Measurements from ENCODE around the gene THADA.

Gene THADA

DNA sequence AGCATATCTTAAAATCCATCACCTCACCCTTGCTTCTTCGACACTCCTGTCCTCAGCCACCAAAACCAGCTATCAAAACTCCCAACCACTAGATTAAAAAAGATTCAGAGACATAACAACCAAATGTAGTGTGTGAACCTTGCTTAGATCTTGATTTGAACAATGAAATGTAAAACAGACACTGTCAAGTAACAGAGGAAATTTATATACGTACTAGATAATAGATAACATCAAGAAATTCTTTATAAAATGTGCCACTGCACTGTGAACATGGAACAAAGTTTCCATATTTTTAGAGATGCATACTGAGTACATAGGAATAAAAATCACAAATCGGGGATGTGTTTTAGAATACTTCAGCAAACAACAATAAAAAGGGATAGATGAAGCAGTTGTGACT lies 86.0 kb downstream of the THADA start:
- DNase-seq (ENCODE audit: low read depth in 2 of 2, low spot score in 1 of 2), result no peak

DNA sequence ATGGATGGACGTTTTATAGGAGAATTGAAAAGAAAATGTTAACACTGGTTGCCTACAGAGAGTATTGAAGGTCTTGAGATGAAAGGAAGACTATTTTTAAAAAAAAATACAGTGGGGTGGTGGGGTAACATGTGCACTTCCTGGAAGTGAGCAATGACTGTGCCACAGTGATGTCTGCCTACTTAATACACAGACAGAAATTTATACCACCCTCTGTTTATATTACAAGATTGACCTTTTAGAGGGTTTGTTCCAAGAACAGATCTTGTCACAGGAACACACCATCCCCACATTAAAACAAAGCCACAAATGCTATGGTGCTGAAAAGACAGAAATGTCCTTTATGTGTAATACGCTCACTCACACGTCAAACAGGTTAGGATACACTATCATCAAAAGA lies 87.6 kb downstream of the THADA start:
- no peak for DNase-seq (ENCODE audit: low read depth in 2 of 2, low spot score in 1 of 2)

DNA sequence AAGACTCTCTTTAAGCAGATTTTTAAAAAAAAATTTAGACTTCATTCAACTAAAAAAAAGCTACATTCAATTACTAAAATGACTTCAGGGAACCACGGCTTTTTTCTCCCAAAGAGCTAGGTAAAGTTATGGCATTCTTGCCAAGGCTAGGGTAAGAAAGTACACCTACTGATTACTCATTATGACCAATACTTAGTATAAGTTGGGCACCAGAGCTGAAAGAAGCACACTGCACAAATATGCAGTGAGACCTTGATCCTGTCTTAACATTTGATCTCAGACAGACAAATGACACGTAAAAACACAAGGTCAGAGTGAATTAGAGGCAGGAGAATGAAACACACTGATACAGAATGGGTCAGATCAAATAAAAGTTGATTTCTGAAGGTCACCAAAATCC lies 88.7 kb downstream of the THADA start:
- DNase-seq (ENCODE audit: low read depth in 2 of 2, low spot score in 1 of 2), result no peak

DNA sequence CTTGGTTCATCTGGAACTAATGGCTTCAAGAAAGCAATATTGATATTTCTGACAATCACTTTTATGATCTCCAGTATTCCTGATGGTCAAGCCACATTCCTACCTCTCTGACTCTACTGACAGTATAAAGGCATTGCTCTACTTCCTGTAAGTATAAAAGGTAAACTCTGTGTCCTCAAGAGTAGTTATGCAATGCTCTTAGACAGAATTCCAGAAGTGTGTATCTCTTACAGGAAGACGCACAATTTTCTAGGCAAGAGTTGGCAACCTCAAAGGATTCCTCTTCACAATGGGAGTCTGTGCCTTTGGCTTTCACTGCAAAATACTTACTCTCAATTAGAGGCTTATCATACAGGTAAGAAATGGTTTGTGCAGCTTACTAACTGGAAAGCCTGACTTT lies 100.1 kb downstream of the THADA start:
- no peak for DNase-seq (ENCODE audit: low read depth in 2 of 2, low spot score in 1 of 2)

DNA sequence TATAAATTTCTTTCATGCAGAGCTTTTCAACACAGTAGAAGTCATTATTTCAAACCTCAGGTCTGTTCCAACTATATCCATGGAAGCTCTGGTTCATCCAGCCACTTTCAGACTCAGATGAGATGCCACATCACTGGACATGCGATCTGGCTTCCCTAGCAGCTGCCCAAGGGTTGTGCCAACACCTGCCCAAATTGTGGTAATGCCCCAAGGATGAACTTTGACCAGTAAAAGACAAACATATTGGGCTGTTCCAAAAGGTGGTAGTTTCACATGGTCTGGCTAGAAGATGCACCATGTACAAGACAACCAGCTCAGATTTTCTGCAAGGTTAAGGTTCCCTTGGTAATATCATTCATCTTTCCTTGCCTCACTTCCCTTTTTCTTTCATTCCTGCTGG lies 101.9 kb downstream of the THADA start:
- DNase-seq (ENCODE audit: low read depth in 2 of 2, low spot score in 1 of 2), result no peak

DNA sequence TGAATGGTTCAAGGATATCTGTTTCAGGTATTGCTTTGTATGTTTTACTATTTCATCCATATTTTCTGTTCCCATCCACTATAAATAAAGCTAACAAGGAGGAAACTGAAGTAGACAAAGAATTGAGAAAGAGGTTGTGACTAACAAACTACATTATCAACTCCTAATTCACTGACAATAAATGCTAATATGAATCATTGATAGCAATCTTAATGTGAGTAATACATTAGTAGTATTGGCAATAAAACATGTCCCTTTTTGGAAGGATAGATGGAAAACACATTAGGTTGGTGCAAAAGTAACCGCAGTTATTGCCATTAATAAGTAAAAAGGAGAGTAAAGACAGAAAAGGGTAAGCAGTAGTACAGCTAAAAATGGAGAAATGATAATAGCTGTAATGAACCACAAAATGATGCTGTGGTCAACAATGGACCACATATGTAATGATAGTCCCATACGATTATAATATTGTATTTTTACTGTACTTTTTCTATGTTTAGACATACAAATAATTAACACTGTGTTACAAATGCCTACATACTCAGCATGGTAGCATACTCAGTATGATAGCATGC lies 104.7 kb downstream of the THADA start:
- no peak for DNase-seq (ENCODE audit: low read depth in 2 of 2, low spot score in 1 of 2)

DNA sequence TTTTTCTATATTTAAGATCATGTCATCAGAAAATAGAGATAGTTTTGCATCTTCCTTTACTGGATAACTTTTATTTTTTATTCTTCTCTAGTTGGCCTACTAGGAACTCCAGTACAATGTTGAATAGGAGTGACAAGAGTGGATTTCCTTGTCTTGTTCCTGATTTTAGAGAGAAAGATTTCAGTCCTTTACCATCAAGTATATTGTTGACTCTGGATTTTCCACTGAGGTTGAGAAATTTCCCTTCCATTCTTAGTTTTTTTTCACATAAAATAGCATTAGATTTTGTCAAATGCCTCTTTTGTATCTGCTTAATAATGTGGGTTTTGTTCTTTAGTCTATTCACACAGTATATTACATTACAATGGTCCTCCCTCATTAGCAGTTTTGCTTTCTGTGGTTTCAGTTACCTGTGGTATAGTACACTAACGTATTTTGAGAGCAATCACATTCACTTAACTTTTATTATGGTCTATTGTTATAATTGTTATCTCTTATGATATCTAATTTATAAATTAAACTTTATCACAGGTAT lies 105.5 kb downstream of the THADA start:
- no peak for DNase-seq (ENCODE audit: low read depth in 2 of 2, low spot score in 1 of 2)

DNA sequence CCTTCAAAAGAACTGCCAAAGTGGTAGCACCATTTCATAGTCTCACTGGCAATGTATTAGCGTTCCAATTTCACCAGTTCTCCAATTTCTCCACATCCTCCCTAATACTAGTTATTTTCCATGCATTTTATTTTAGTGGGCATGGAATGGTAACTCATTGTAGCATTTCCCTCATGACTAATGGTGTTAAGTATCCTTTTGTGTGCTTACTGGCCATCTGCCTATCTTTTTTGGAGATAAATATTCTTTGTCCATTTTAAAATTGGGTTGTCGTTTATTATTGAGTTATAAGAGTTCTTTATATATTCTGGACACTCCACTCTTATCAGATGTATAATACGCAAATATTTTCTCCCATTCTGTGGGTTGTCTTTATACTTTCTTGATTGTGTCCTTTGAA lies 107.1 kb downstream of the THADA start:
- no peak for DNase-seq (ENCODE audit: low read depth in 2 of 2, low spot score in 1 of 2)

DNA sequence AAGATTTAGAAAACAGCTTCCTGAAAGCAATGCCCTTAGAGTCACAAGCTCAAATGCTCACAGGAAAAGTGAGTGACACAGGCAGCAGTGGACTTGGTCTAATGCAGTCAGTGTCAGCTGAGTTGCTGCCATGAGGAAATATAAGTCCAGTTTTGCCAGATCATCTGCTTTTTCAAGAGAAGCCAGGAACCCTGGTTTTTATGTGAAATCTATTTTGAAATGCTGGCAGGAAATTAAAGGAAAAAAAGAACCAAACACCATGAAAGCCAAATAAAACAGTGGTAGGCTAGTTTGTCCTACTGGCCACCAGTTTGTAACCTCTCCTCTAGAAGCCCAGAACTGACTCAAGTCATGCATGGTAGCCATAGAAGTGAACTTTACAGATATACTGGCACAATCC lies 109.2 kb downstream of the THADA start:
- DNase-seq (ENCODE audit: low read depth in 2 of 2, low spot score in 1 of 2), result no peak

DNA sequence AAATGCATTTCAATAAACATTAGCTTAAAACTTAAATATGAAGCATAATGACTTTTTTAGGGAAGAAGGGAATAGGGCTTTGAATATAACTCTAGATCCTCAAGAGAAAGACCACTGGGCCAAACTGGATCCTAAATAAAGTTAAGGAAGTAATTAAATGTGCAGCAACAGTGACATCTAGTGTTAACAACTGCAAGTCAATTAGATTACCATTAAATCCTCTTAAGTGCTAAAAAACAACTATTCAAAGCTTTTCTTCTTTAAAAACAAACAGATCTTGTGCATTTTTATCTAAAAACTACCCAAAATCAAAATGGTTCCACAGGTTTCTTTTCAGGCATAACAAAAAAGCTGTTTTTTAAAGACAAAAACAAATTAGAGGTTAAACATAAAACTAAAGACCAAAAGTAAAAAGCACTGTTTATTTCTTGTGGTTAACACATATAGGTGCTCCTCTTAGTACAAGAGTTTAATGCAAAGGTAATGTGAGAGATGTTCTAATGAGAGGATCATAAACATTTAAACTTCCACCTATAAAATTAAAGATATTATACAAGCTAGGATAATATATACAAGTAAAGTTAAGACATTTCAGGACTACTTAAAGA lies 111.4 kb downstream of the THADA start:
- no peak for DNase-seq (ENCODE audit: low read depth in 2 of 2, low spot score in 1 of 2)

DNA sequence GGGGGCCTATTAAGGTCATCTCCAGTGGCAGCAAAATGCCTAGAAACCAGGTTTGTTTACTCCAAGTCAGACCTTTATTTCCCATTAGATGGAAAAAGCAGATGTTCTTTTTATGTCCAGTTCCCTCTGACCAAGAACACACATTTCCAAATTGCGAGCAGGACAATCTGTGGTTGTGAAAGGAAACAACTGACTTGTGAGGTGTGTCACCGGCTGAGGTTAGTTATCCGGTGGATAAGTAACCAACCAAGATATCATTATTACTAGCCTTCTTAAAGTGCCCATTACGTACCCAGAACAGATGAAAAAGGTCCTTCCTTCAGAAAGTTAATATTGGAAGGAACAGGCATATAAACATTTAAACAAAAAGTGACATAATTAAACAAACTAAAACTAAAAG lies 112.9 kb downstream of the THADA start:
- DNase-seq (ENCODE audit: low read depth in 2 of 2, low spot score in 1 of 2), result no peak

DNA sequence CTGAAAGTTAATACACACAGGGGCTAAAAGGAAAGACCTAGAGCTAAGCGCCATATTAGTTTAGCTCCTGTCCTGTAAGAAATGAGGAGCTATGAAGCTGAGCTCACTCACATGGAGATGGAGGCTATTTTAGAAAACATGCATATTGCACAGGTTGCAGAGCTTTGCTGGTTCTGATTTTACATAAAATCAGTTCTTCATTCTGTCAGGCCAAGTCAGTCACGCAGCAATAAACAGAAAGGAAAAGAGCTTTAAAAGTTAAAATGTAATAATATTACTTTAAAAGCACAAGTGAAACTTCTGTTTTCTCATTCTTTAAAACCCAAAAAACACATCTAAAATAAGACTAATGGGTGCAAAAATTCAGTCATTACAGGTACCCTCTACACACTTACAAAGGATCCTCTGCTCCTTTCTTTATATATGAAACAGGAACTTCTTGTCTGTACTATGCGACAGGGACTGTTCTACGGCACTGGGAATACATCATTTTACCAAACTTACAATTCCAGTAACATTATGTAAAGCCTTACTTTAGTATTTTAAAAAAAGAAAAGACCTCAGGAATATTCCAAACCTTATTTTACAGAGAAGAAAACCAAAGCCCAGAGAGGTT lies 113.8 kb downstream of the THADA start:
- DNase-seq (ENCODE audit: low read depth in 2 of 2, low spot score in 1 of 2), result no peak

DNA sequence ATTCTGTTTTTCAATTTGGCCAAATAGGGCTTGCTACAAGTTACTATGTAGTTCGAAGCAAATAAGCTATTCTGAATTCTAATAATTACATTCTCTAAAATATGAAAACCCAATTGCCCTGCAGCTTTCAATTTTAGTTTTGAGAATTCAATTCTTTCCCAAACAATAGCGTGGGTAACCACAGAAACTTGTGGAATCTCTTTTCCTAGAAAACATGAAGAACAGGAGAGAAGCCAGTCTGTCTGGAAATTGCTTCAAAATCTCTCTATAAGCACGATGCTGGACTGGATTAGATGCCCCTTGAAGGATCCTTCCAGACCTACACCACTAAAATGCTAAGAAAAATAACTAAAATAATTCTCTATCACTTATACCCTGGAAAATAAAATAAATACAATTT lies 115.0 kb downstream of the THADA start:
- DNase-seq (ENCODE audit: low read depth in 2 of 2, low spot score in 1 of 2), result no peak

DNA sequence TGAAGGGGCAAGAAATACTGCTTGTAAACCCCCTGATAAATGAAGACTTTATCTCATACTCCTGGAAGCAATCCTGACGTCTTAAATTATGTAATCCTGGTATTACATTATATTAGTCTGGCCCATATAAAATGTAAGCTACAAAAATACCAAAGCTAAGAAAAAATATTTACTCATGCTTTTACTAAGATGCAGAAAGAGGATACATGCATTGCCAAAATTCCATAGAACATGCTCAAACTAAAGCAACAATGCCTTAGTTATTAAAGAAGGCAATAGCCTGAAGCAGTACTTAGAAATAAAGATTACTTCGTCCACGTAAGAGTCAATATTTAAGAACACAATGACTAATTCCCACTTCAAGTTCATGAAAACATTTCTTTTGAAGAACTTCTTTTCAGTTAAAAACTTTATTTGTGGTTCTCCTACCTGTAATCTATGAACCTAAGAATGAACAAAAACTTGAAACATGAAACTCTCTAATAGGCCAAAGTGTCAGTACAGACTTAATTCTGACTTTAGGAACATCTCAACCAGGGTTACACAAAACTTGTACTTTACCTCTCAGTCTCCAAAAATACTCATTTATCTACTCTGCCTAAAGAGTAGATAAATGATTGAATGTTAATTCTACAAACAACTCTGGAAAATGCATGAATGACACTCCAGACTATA lies 117.3 kb downstream of the THADA start:
- no peak for DNase-seq (ENCODE audit: low read depth in 2 of 2, low spot score in 1 of 2)

DNA sequence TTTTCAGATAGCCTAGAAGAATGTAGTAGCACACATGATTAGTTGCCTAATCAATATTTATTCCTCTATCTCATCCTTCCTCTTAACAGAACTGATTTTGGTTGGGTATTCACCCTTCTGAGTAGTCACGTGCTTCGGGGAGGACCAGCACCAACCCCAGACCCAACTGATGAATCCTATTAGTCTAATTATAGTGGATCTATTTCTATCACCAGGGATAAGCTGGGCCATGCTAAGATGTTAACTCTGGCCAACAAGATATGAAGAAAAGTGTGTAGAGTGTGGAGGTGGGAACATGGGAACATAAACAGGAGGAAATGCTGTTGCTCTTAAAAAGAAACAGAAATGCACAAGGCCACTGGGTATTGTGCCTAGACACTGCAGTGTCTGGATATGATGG lies 119.9 kb downstream of the THADA start:
- no peak for DNase-seq (ENCODE audit: low read depth in 2 of 2, low spot score in 1 of 2)

DNA sequence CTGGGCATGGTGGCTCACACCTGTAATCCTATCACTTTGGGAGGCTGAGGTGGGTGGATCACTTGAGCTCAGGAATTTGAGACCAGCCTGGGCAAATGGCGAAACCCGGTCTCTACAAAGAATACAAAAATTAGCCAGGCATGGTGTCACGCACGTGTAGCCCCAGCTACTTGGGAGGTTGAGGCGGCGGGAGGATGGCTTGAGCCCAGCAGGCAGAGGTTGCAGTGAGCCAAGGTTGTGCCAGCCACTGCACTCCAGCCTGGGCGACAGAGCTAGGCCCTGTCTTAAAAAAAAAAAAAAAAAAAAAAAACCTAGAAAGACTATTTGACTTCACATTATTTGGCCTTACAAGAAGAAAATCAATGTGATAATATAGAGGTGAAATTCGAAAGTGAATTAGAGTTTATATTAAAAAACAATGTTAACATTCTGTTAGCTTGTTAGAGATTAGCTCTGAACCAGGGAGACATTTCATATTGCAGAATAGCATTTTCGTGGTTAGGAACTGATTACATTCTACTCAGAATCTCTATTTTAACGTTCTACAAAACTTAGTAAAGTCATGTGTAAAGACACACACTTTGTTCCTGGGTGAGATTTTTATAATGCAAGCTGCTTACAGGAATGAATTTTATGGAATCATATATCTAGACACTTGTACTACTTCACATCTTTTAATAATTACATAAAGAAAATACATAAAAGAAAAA lies 120.5 kb downstream of the THADA start:
- DNase-seq (ENCODE audit: low read depth in 2 of 2, low spot score in 1 of 2), result no peak

DNA sequence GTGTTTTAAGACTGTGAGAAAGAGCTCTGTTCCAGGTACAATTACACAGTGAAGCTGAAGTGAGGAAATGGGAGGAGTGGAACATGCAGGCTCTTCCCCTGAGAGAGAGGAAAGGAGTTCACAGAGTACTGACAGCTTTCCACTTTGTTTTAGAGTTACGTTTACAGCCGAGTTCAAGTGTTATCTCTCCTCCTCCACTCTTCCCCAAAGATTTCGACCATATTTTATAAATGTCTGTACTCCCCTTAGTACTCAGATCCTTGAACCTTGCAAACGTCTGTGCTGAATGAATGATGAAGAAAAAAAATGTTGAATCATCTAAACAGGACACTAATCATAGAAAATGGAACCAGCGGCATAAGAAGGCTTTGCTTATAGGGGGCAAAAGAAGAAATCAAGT lies 121.6 kb downstream of the THADA start:
- DNase-seq (ENCODE audit: low read depth in 2 of 2, low spot score in 1 of 2), result no peak

DNA sequence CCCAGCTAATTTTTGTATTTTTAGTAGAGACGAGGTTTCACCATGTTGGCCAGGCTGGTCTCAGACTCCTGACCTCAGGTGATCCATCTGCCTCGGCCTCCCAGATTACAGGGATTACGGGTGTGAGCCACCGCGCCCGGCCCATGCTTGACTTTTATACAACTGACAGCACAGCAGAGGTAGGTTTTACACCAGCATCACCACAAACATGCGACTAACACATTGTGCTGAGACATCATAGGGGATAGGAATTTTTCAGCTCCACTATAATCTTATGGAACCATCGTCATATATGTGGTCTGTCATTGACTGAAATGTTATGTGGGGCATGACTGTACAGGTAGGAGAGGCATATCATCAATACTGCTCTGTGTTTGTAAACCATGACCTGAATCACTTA lies 122.1 kb downstream of the THADA start:
- no peak for DNase-seq (ENCODE audit: low read depth in 2 of 2, low spot score in 1 of 2)

DNA sequence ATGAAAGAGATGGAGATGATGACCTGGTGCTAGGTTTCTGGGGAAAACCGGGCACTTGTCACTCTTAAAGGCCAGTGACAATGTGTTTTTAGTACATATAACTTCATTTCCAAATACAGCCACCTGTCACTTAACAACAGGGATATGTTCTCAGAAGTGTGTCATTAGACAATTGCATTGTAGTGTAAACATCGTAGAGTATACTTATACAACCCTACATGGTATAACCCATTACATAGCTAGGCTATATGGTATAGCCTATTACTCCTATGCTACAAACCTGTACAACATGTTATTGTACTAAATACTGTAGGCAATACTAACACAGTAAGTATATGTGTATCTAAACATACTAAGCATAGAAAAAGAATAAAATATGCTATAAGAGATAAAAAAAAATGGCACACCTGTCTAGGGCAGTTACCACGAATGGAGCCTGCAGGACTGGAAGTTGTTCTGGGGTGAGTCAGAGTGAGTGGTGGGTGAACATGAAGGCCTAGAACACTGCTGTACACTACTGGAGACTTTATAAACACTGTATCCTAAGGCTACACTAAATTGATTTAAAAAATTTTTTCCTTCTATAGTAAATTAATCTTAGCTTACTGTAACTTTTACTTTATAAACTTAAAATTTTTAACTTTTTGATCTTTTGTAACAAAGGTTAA lies 123.2 kb downstream of the THADA start:
- no peak for DNase-seq (ENCODE audit: low read depth in 2 of 2, low spot score in 1 of 2)

DNA sequence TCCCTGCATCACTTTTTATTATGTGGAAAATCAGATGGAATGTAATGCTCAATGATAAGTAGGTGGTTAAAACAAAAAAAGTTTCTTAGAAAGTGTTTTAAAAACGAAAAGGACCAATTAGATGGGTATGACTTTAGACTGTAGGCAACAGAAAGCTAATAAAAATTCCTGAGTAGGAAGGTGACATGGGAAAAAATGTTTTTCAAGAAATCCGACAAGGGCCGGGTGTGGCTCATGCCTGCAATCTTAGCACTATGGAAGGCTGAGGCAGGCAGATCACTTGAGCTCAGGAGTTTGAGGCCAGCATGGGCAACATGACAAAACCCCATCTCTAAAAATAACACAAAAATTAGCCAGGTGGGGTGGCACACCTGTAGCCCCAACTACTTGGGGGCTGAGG lies 126.1 kb downstream of the THADA start:
- DNase-seq (ENCODE audit: low read depth in 2 of 2, low spot score in 1 of 2), result no peak

DNA sequence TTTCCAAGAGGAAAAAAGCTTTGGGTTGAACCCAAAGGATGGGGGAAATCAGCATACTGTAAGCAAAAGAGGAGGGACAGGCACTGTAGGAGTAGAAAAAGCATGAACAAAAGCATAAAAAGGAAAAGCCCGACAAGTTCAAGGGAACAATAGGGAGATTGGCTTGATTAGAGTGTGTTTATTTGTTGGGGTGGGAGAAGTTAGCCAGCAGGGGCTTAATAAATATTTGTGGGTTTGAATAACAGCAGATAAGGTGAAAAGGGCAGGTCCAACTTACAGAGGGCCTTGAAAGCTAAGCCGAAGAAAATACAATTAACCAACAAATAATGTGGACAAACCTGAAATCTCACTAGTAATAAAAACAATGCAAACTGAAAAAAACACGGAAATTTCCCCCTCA lies 126.7 kb downstream of the THADA start:
- no peak for DNase-seq (ENCODE audit: low read depth in 2 of 2, low spot score in 1 of 2)
